Measurements from ENCODE around the gene MYO1D.
"Not testable (repeated sequence)": the region's sequence is repeated elsewhere in the genome, so short reads cannot be mapped to it uniquely, and the experiment has no call there.

MYO1D gene

GRCh38 chr17:32471652-32472051 lies 405.3 kb downstream of the MYO1D start:
- no peak for DNase-seq (ENCODE audit: low read depth in 4 of 4, low spot score in 1 of 4)

- DNase-seq (ENCODE audit: low read depth in 4 of 4, low spot score in 1 of 4), result no peak
These were observed 406.3 kb downstream of the MYO1D start for GRCh38 chr17:32470405-32471167.

DNA sequence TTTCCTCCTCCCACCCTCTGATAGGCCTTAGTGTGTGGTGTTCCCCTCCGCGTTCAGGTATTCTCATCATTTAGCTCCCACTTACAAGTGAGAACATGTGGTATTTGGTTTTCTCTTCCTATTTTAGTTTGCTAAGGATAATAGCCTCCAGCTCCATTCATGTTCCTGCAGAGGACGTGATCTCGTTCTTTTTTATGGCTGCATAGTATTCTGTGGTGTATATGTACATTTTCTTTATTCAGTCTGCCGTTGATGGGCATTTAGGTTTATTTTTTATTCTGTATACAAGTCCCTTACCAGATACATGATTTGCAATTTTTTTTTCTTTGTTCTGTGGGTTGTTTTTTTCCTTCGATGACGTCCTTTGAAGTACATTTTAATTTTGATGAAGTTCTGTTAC lies 409.0 kb downstream of the MYO1D start:
- DNase-seq (ENCODE audit: low read depth in 4 of 4, low spot score in 1 of 4), result no peak

- no peak for DNase-seq (ENCODE audit: low read depth in 4 of 4, low spot score in 1 of 4)
These were observed 412.6 kb downstream of the MYO1D start for GRCh38 chr17:32464374-32464773.

GRCh38 chr17:32463304-32463703 lies 413.6 kb downstream of the MYO1D start:
- DNase-seq (ENCODE audit: low read depth in 4 of 4, low spot score in 1 of 4), result no peak

- DNase-seq (ENCODE audit: low read depth in 4 of 4, low spot score in 1 of 4), result peak; percentile 44 to 59 (median 54)
These were observed 414.9 kb downstream of the MYO1D start for GRCh38 chr17:32461853-32462617.

DNA sequence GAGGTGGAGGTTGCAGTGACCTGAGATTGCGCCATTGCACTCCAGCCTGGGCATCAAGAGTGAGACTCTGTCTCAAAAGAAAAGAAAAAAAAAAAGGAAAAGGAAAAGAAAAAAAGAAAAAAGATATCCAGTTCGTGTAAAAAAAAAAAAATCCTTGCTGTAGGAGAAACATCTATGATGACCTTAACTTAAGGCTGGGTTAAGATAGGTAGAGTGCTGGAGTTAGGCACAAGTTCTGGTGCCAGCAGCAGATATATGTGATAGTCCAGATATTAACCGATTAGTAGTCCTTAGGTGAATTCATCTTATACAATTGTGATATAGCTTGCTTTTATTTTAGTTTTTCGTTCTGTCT lies 415.4 kb downstream of the MYO1D start:
- DNase-seq (ENCODE audit: low read depth in 4 of 4, low spot score in 1 of 4), result no peak

GRCh38 chr17:32460054-32460453 lies 416.9 kb downstream of the MYO1D start:
- no peak for DNase-seq (ENCODE audit: low read depth in 4 of 4, low spot score in 1 of 4)

GRCh38 chr17:32458371-32458770 lies 418.6 kb downstream of the MYO1D start:
- no peak for DNase-seq (ENCODE audit: low read depth in 4 of 4, low spot score in 1 of 4)

DNA sequence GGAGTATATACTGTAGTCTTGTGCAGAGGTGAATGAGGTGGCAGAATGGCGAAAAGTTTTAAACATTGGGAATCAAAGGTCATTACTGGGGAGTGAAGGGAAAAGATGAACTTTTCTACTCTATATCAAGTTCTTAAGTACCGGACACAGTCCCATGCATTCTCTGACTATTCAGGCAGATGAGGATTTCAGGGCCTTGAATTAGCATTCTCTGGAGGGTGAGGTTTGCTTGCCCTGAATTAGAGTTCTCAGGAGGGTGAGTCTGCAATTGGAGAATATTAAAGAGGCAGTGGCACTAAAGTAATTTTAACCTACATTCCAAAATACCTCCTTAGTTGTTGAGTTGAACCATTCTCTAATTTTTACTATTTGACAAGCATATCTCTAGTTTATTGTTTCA lies 423.6 kb downstream of the MYO1D start:
- no peak for DNase-seq (ENCODE audit: low read depth in 4 of 4, low spot score in 1 of 4)

- DNase-seq (ENCODE audit: low read depth in 4 of 4, low spot score in 1 of 4), result no peak
These were observed 424.6 kb downstream of the MYO1D start for GRCh38 chr17:32452281-32452680.

DNA sequence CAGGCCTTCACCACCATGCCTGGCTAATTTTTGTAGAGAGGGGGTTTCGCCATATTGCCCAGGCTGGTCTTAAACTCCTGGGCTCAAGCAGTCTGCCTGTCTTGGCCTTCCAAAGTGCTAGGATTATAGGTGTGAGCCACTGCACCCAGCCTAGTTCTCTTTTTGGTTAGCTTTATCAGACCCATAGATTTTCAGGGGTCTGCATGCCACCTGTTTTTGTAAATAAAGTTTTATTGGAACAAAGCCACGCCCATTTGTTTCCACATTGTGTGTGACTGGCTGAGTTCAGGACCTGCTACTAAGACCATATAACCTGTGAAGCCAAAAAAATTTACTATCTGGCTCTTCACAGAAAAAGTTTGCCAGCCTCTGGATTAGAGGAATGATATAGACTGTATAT lies 425.0 kb downstream of the MYO1D start:
- no peak for DNase-seq (ENCODE audit: low read depth in 4 of 4, low spot score in 1 of 4)

DNA sequence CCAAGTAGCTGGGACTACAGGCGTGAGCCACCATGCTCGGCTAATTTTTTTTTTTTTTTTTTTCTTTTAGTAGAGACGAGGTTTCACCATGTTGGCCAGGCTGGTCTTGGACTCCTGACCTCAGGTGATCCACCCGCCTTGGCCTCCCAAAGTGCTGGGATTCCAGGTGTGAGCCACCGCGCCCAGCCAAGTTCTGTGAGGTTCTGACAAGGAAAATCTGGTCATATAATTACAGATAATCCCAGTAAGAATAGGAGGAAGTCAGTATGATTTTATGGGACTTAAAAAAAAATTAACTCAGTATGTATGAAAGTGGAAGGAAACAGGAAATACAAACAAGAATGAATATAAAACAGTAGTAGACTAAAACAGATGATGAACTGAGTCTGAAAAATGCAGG lies 426.5 kb downstream of the MYO1D start:
- not testable (repeated sequence) for DNase-seq (ENCODE audit: low read depth in 4 of 4, low spot score in 1 of 4)

DNA sequence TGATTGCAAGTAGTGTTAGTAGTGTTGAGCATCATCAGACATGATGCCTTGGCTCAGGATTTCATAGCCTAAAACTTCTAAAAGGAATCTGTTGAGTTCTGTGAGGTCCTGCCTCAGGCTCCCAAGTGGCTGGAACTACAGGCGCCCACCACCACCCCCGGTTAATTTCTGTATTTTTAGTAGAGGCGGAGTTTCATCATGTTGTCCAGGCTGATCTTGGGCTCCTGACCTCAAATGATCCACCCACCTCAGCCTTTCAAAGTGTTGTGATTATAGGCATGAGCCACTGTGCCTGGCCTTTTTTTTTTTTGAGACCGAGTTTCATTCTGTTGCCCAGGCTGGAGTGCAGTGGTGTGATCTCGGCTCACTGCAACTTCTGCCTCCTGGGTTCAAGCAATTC lies 427.0 kb downstream of the MYO1D start:
- no peak for DNase-seq (ENCODE audit: low read depth in 4 of 4, low spot score in 1 of 4)

- no peak for DNase-seq (ENCODE audit: low read depth in 4 of 4, low spot score in 1 of 4)
These were observed 430.0 kb downstream of the MYO1D start for GRCh38 chr17:32446949-32447348.

DNA sequence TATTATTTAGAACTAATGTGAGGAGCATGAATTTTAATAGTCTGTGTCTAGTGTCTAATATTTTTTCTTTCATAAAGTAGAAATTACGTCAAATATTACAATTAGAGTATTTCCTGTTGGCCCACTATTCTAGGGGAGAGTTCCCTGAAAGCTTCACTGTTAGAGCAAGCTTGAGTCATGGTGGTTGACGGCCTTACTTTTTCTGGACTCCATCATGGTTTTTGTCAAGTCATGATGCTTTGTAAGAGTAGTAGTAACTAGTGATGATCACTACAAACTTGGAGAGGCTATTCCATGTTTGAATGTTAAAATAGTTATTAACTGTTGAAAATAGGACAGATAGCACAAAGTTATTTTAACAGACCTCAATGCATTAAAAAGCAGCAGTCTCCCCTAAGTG lies 431.0 kb downstream of the MYO1D start:
- no peak for DNase-seq (ENCODE audit: low read depth in 4 of 4, low spot score in 1 of 4)

DNA sequence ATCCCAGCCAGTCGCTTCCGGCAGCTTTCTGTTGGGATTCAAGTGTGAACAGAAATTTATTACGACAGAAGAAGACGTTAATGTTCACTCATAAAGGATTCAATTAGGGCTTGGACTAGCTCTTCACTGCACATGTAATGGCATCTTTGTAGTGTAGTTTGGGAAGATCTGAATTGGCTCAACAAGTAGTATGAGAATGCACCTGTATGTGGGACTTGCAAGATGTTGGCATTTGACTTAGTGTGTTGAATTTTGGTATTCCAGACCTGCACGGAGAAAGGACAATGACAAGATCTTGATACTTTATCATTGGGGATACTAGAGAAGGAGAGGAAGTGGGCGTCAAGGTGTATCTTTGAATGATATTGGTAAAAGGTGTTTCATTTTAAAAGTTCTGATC lies 431.4 kb downstream of the MYO1D start:
- no peak for DNase-seq (ENCODE audit: low read depth in 4 of 4, low spot score in 1 of 4)

- DNase-seq (ENCODE audit: low read depth in 4 of 4, low spot score in 1 of 4), result peak in 3 of 4 experiments; percentile 7 to 22 (median 13)
These were observed 431.9 kb downstream of the MYO1D start for GRCh38 chr17:32445074-32445415.

- DNase-seq (ENCODE audit: low read depth in 4 of 4, low spot score in 1 of 4), result peak; percentile 97 to 99 (median 98)
These were observed 432.4 kb downstream of the MYO1D start, which contains the start of gene PSMD11 for GRCh38 chr17:32444301-32445073. TSS of gene PSMD11 (plus strand) at chr17:32444510. CDS start at chr17:32444524, 14 bp downstream.

GRCh38 chr17:32443827-32444300 lies 433.1 kb downstream of the MYO1D start:
- no peak for DNase-seq (ENCODE audit: low read depth in 4 of 4, low spot score in 1 of 4)
